MM.1S (cell line): ENCODE data around the gene CELF2.
A peak's percentile ranks its signal among the peaks of the same experiment; 100 is the strongest.

Experiments used
- DNase-seq: peaks from one replicate; pipeline ENCODE4 v3.0.0-alpha.2; 2015
- H2AFZ ChIP-seq: fragments of 300-600 bp; sonication (generic); 2 replicates; pipeline ENCODE4 v1.6.0; 2016; ENCODE audit warnings: antibody characterized with exemption, low read length
- H3F3A ChIP-seq: fragments of 300-600 bp; sonication (generic); 2 replicates; pipeline ENCODE4 v1.6.1; 2016; ENCODE audit warnings: mild to moderate bottlenecking, antibody characterized with exemption, low read length, moderate library complexity, mixed read lengths; ENCODE audit not compliant: insufficient read depth
- H3K27ac ChIP-seq: fragments of 300-600 bp; sonication (generic); 2 replicates; pipeline ENCODE4 v1.5.1; 2016; ENCODE audit warnings: mild to moderate bottlenecking, low read length
- H3K27me3 ChIP-seq: fragments of 300-600 bp; sonication (generic); replicated peaks from 2 replicates; pipeline ENCODE4 v1.6.0; 2016; ENCODE audit warnings: low read length; ENCODE audit not compliant: insufficient read depth
- H3K36me3 ChIP-seq: fragments of 300-600 bp; sonication (generic); replicated peaks from 2 replicates; pipeline ENCODE4 v1.6.1; 2016; ENCODE audit warnings: mild to moderate bottlenecking, low read length, mixed read lengths; ENCODE audit not compliant: insufficient read depth
- H3K4me1 ChIP-seq: fragments of 300-600 bp; sonication (generic); 2 replicates; pipeline ENCODE4 v1.6.1; 2016; ENCODE audit warnings: low read length, mixed read lengths
- H3K4me2 ChIP-seq: fragments of 300-600 bp; sonication (generic); 2 replicates; pipeline ENCODE4 v1.6.0; 2016; ENCODE audit warnings: low read depth, low read length
- H3K4me3 ChIP-seq: fragments of 300-600 bp; sonication (generic); 2 replicates; pipeline ENCODE4 v1.5.1; 2016; ENCODE audit warnings: low read length, mixed read lengths
- H3K79me2 ChIP-seq: fragments of 300-600 bp; sonication (generic); 2 replicates; pipeline ENCODE4 v1.6.1; 2016; ENCODE audit warnings: mixed run types, low read length, mixed read lengths
- H3K9ac ChIP-seq: fragments of 300-600 bp; sonication (generic); 2 replicates; pipeline ENCODE4 v1.6.1; 2016; ENCODE audit warnings: low read length, mixed read lengths
- H3K9me2 ChIP-seq: fragments of 300-600 bp; sonication (generic); replicated peaks from 2 replicates; pipeline ENCODE4 v1.6.1; 2016; ENCODE audit warnings: mild to moderate bottlenecking, low read length, mixed read lengths; ENCODE audit not compliant: insufficient read depth
- H3K9me3 ChIP-seq: fragments of 300-600 bp; sonication (generic); replicated peaks from 2 replicates; pipeline ENCODE4 v1.6.1; 2016; ENCODE audit warnings: mild to moderate bottlenecking, low read length, mixed read lengths; ENCODE audit not compliant: insufficient read depth
- H4K20me1 ChIP-seq: fragments of 300-600 bp; sonication (generic); 2 replicates; pipeline ENCODE4 v1.6.1; 2016; ENCODE audit warnings: mild to moderate bottlenecking, low read length, moderate library complexity, mixed read lengths; ENCODE audit not compliant: insufficient read depth
- EZH2 ChIP-seq: fragments of 300-600 bp; sonication (generic); optimal IDR thresholded peaks from 2 replicates; pipeline ENCODE3; 2017; ENCODE audit warnings: low read depth, mild to moderate bottlenecking, antibody characterized with exemption, low read length, mixed read lengths
- EZH2phosphoT487 ChIP-seq: fragments of 300-600 bp; sonication (generic); IDR thresholded peaks from 2 replicates; pipeline ENCODE4 v1.6.1; 2018; ENCODE audit warnings: antibody characterized with exemption, low read length
- TF ChIP-seq, protein P1 (sequence below): fragments of 300-600 bp; sonication (generic); IDR thresholded peaks from 2 replicates; pipeline ENCODE4 v1.5.1; 2016; ENCODE audit warnings: antibody characterized with exemption, low read length, mixed read lengths

CELF2 gene

DNA sequence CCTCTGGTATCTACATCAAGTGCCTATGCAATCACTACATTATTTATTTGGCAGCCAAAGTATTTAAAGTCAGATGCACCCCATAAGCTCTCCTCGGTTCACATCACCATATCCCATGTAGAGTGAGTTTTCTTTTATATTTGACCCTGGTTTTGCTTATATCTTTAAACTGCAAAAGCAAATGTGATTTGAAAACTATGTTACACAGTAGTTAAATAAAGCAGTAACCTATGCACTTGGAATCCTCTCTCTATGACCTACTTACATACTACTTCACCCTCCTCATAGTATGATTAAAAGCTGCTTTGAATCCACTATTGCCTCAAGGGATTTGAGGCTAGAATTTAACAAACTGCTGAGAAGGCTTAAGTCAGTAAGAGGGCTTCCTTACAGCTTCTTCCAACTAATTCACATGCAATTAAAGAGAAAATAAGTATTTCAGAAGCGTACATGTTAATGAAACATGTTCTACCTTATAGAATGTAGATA lies 2.2 kb upstream of the CELF2 start:
- no peak overlapping the region for H3K4me2 ChIP-seq
- H3K36me3 ChIP-seq = no peaks in the 10 kb centered on the region
- no peaks in the 10 kb centered on the region for H3K9me2 ChIP-seq
- H3F3A ChIP-seq = 0 out of 2 replicates have a peak, but pooled peaks cover 4% of the 10 kb centered on the region
- no peak for TF ChIP-seq EZH2phosphoT487
- no peak for TF ChIP-seq EZH2
- TF ChIP-seq, protein P1, sequence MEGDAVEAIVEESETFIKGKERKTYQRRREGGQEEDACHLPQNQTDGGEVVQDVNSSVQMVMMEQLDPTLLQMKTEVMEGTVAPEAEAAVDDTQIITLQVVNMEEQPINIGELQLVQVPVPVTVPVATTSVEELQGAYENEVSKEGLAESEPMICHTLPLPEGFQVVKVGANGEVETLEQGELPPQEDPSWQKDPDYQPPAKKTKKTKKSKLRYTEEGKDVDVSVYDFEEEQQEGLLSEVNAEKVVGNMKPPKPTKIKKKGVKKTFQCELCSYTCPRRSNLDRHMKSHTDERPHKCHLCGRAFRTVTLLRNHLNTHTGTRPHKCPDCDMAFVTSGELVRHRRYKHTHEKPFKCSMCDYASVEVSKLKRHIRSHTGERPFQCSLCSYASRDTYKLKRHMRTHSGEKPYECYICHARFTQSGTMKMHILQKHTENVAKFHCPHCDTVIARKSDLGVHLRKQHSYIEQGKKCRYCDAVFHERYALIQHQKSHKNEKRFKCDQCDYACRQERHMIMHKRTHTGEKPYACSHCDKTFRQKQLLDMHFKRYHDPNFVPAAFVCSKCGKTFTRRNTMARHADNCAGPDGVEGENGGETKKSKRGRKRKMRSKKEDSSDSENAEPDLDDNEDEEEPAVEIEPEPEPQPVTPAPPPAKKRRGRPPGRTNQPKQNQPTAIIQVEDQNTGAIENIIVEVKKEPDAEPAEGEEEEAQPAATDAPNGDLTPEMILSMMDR = no peak
- no peak overlapping the region for H3K9ac ChIP-seq
- H3K9me3 ChIP-seq = no peaks in the 10 kb centered on the region
- no peak overlapping the region for H2AFZ ChIP-seq
- peaks cover 24% of the 10 kb centered on the region for H3K79me2 ChIP-seq
- no peak for DNase-seq
- no peak overlapping the region for H3K27ac ChIP-seq
- no peak overlapping the region for H3K4me3 ChIP-seq
- H3K4me1 ChIP-seq = 0 out of 2 replicates have a peak, but pooled peaks cover 14% of the 10 kb centered on the region
- no peaks in the 10 kb centered on the region for H4K20me1 ChIP-seq
- H3K27me3 ChIP-seq = no peaks in the 10 kb centered on the region

DNA sequence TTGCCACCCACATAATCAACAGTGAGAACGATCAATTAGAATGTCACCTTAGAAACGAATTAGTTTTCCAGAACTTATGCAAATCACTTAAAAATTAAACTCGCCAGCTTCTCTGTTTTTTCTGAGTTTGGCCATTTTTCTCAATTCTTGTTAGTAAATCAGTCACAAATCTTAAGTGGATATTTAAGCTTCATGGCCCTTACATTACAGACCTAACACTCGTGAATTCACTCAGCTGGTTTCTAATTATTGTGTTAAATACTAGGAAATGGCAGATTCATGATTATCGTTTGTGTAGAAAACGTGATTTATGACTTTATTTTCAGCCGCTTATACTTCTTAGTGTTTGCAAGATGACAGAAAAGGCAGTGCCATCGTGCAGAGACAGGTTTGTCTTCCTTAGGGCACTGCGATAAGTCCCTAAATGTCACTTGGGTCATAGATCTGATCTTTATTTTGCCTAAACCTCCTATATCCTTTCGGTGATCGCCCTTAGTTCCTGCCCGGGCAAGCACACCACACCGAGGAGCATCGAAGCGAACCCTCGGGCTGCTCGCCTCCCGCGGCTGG lies 587 bp upstream of the CELF2 start:
- peak overlapping the region; percentile 86 for H3K4me2 ChIP-seq

DNA sequence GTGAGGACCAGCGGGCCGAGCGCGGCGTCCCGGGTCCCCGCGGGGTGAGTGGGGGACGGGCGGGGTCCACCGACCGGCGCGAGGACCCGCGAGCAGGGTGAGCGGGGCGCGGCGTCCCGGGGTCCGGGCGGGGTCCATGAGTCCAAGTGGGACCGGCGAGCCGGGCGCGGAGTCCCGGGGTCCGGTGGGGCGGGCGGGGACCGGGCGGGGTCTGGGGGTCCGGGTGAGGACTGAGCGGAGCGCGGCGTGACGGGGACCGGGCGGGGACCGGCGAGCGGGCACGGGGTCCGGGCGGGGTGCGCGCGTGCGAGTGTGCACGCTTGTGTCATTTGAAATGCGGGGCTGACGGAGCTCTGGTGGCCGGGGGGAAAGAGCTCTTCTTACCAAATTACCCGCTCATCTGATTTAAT lies 765 bp downstream of the CELF2 start:
- H3K9ac ChIP-seq = peak overlapping the region; percentile 78
- peak; percentile 53 for DNase-seq
- peak overlapping the region; percentile 85 for H3K4me3 ChIP-seq

More for the DNA sequence above, 587 bp upstream of the CELF2 start:
- H3K27ac ChIP-seq = peak overlapping the region; percentile 64; the same call in 1 of the 2 replicates
- no peaks in the 10 kb centered on the region for H3K27me3 ChIP-seq
- no peak for TF ChIP-seq EZH2
- TF ChIP-seq EZH2phosphoT487 = no peak
- TF ChIP-seq, protein P1 = no peak
- peak overlapping the region; percentile 94 for H2AFZ ChIP-seq
- H3K9me3 ChIP-seq = no peaks in the 10 kb centered on the region
- no peaks in the 10 kb centered on the region for H3K9me2 ChIP-seq
- 0 out of 2 replicates have a peak, but pooled peaks cover 14% of the 10 kb centered on the region for H3K4me1 ChIP-seq
- H3K4me3 ChIP-seq = peak overlapping the region; percentile 79
- H3K79me2 ChIP-seq = peaks cover 40% of the 10 kb centered on the region
- 0 out of 2 replicates have a peak, but pooled peaks cover 5% of the 10 kb centered on the region for H4K20me1 ChIP-seq
- no peaks in the 10 kb centered on the region for H3K36me3 ChIP-seq
- H3K9ac ChIP-seq = peak overlapping the region; percentile 77
- no peak for DNase-seq
- H3F3A ChIP-seq = 0 out of 2 replicates have a peak, but pooled peaks cover 4% of the 10 kb centered on the region

More for the DNA sequence above, 765 bp downstream of the CELF2 start:
- H3K4me1 ChIP-seq = 0 out of 2 replicates have a peak, but pooled peaks cover 14% of the 10 kb centered on the region
- peaks cover 54% of the 10 kb centered on the region for H3K79me2 ChIP-seq
- H4K20me1 ChIP-seq = 0 out of 2 replicates have a peak, but pooled peaks cover 5% of the 10 kb centered on the region
- no peaks in the 10 kb centered on the region for H3K9me3 ChIP-seq
- H3K27me3 ChIP-seq = no peaks in the 10 kb centered on the region
- H3K9me2 ChIP-seq = no peaks in the 10 kb centered on the region
- TF ChIP-seq, protein P1 = no peak
- no peak for TF ChIP-seq EZH2
- TF ChIP-seq EZH2phosphoT487 = no peak
- H3K4me2 ChIP-seq = peak overlapping the region; percentile 77; the same call in 1 of the 2 replicates
- 0 out of 2 replicates have a peak, but pooled peaks cover 4% of the 10 kb centered on the region for H3F3A ChIP-seq
- H3K36me3 ChIP-seq = no peaks in the 10 kb centered on the region
- H3K27ac ChIP-seq = peak overlapping the region; percentile 73; the same call in 1 of the 2 replicates
- H2AFZ ChIP-seq = no peak overlapping the region
